HEK293T (cell line): ENCODE results near the gene CBFA2T3.

Experiments
- CTCF ChIA-PET: fragments of 350-600 bp; formaldehyde crosslinking; extraction: SDS; loops from one replicate; lab custom pipeline; 2021; ENCODE audit warnings: antibody characterized with exemption, inconsistent platforms; lab: Yijun Ruan, JAX
- POLR2A ChIA-PET: fragments of 350-600 bp; formaldehyde crosslinking; extraction: SDS; loops from one replicate; lab custom pipeline; 2020; ENCODE audit warnings: antibody characterized with exemption, inconsistent platforms; lab: Yijun Ruan, JAX
- DNase-seq: peaks from one replicate; pipeline ENCODE4 v3.0.0; 2012; ENCODE audit warnings: mixed read lengths; ENCODE audit errors: extremely low spot score
- ARNT ChIP-seq: fragments of 450-650 bp; IDR thresholded peaks from 2 replicates; pipeline ENCODE4 v1.6.1; 2017; ENCODE audit warnings: mild to moderate bottlenecking
- BHLHE40 ChIP-seq: fragments of 450-650 bp; IDR thresholded peaks from 2 replicates; pipeline ENCODE4 v1.6.1; 2016; ENCODE audit warnings: mild to moderate bottlenecking, moderate library complexity, borderline replicate concordance
- CTBP1 ChIP-seq: fragments of 450-650 bp; IDR thresholded peaks from 2 replicates; pipeline ENCODE4 v1.6.1; 2016; ENCODE audit warnings: borderline replicate concordance
- ELF4 ChIP-seq: fragments of 450-650 bp; IDR thresholded peaks from 2 replicates; pipeline ENCODE4 v1.6.1; 2017; ENCODE audit warnings: antibody characterized with exemption
- FOXA1 ChIP-seq: fragments of 450-650 bp; IDR thresholded peaks from 2 replicates; pipeline ENCODE4 v1.6.1; 2016; ENCODE audit warnings: mild to moderate bottlenecking
- FOXK2 ChIP-seq: fragments of 450-650 bp; IDR thresholded peaks from 2 replicates; pipeline ENCODE4 v1.6.1; 2016; ENCODE audit warnings: mild to moderate bottlenecking
- FOXM1 ChIP-seq: fragments of 450-650 bp; IDR thresholded peaks from 2 replicates; pipeline ENCODE4 v1.6.1; 2017; ENCODE audit warnings: mild to moderate bottlenecking, borderline replicate concordance
- HDGF ChIP-seq: fragments of 450-650 bp; IDR thresholded peaks from 2 replicates; pipeline ENCODE4 v1.6.1; 2017; ENCODE audit warnings: antibody characterized with exemption, borderline replicate concordance
- L3MBTL2 ChIP-seq: fragments of 450-650 bp; conservative IDR thresholded peaks from 2 replicates; pipeline ENCODE4 v1.6.1; 2016; ENCODE audit warnings: mild to moderate bottlenecking
- LEF1 ChIP-seq: fragments of 450-650 bp; IDR thresholded peaks from 2 replicates; pipeline ENCODE4 v1.6.1; 2017; ENCODE audit warnings: mild to moderate bottlenecking, borderline replicate concordance
- NFRKB ChIP-seq: fragments of 450-650 bp; IDR thresholded peaks from 2 replicates; pipeline ENCODE4 v1.6.1; 2016; ENCODE audit warnings: mild to moderate bottlenecking, moderate library complexity
- SP1 ChIP-seq: fragments of 450-650 bp; IDR thresholded peaks from 2 replicates; pipeline ENCODE4 v1.6.1; 2017
- SUZ12 ChIP-seq: fragments of 450-650 bp; IDR thresholded peaks from 2 replicates; pipeline ENCODE4 v1.6.1; 2016; ENCODE audit warnings: mild to moderate bottlenecking
- TARDBP ChIP-seq: fragments of 450-650 bp; IDR thresholded peaks from 2 replicates; pipeline ENCODE4 v1.6.1; 2016
- ZNF384 ChIP-seq: fragments of 450-650 bp; IDR thresholded peaks from 2 replicates; pipeline ENCODE4 v1.6.1; 2016
- TF ChIP-seq, protein P1 (sequence below): fragments of 450-650 bp; IDR thresholded peaks from 2 replicates; pipeline ENCODE4 v1.6.1; 2016

Gene CBFA2T3

DNA sequence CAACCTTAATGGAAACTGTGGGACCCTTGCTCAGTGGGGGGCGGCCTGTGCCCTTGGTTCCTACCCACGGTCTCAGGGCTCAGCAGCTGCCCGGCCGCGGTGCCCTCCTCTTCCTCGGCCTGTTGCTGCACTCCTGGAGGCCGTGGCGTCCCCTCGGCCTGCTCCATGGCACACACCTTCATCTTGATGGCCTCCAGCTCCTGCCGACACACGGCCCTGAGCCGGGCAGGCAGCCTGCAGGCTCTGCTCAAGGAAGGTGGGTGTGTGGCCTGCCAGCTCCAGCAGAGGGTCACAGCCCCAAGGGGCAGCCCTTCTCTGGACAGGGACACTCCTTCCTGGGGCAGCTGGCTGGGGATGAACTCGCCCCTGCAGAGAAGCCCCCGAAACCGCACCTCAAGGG, 111.3 kb downstream of the CBFA2T3 start:
- CTCF ChIA-PET = interaction anchor here (0.9 kb wide), 1 partner anchor 8 kb away, joined by 3 read pairs; no protein-coding TSS in a partner anchor
- no peak for DNase-seq
- POLR2A ChIA-PET = no interaction called here
- TF ChIP-seq FOXK2 (no peak), TARDBP (no peak), NFRKB (no peak), ZNF384 (no peak), SUZ12 (no peak), ARNT (no peak), SP1 (no peak), BHLHE40 (no peak), ELF4 (no peak), HDGF (no peak), CTBP1 (no peak), FOXA1 (no peak), FOXM1 (no peak), LEF1 (no peak), L3MBTL2 (no peak)
- TF ChIP-seq, protein P1, sequence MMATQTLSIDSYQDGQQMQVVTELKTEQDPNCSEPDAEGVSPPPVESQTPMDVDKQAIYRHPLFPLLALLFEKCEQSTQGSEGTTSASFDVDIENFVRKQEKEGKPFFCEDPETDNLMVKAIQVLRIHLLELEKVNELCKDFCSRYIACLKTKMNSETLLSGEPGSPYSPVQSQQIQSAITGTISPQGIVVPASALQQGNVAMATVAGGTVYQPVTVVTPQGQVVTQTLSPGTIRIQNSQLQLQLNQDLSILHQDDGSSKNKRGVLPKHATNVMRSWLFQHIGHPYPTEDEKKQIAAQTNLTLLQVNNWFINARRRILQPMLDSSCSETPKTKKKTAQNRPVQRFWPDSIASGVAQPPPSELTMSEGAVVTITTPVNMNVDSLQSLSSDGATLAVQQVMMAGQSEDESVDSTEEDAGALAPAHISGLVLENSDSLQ = no peak

DNA sequence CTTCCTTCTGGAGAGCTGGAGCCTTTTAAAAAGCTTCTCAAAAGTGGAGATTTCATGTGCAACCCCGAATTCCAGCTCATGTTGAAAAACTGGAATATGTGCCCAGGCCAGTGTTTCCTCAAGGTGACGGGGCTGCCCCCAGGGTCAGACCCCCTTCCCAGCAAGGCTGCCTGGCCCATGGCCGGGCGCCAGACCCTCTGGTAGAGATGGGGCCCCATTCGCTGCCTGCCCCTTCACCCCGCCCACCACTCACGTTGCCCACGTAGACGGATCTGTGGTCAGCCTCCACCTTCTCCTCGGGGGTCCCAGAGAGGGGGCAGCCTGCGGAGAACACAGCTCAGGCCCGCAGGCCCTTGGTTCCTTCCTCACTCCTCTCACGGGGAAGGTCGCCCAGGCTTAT, 111.7 kb downstream of the CBFA2T3 start:
- ChIA-PET CTCF (no interaction called here), POLR2A (no interaction called here)
- DNase-seq = no peak
- TF ChIP-seq CTBP1 (no peak), SUZ12 (no peak), ELF4 (no peak), FOXA1 (no peak), SP1 (no peak), LEF1 (no peak), TARDBP (no peak), FOXK2 (no peak), HDGF (no peak)

DNA sequence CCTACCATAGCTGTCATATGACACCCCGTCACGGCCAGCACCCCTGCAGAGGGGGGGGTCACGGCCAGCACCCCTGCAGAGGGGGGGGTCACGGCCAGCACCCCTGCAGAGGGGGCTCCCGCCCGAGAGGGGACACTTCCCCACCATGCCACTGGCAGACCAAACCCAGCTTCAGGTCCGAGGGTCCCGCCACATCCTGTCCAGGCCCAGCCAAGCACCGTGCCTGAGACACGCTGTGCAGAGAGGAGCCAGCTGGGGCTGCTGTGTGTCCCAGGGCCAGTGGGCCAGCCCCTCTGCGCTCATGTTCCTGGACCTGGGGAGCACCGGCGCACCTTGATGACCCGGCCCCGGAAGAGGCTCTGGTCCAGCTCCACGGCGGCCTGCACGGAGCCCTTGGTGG, 112.5 kb downstream of the CBFA2T3 start:
- no peak for DNase-seq
- ChIA-PET CTCF (no interaction called here), POLR2A (no interaction called here)
- TF ChIP-seq TARDBP (no peak), FOXA1 (no peak), ZNF384 (no peak), LEF1 (no peak)
- TF ChIP-seq, protein P1 = no peak

DNA sequence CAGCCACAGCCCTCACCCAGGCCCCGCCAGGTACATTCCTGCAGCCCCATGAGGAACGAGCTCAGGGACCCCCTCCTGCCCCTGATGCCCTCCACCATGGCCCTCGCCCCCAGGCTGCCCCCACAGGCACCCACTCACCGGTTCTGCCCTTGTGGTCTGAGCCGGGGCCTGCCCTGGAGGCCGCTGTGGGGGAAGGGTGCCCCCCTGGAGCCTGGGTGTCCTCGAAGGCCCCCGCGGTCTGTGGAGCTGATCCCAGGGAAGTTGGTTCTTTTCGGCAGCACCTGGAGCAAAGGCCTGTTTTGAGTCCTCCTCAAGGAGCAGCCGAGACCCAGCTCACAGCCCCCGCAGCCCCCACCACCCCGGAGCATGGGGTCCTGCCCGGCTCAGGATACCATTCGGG, 112.9 kb downstream of the CBFA2T3 start:
- TF ChIP-seq ELF4 (no peak), FOXK2 (no peak), CTBP1 (no peak), NFRKB (no peak), SUZ12 (no peak), ARNT (no peak), ZNF384 (no peak), TARDBP (no peak), SP1 (no peak), FOXA1 (no peak), L3MBTL2 (no peak), FOXM1 (no peak)
- TF ChIP-seq, protein P1 = no peak
- ChIA-PET POLR2A (no interaction called here), CTCF (no interaction called here)
- DNase-seq = no peak

DNA sequence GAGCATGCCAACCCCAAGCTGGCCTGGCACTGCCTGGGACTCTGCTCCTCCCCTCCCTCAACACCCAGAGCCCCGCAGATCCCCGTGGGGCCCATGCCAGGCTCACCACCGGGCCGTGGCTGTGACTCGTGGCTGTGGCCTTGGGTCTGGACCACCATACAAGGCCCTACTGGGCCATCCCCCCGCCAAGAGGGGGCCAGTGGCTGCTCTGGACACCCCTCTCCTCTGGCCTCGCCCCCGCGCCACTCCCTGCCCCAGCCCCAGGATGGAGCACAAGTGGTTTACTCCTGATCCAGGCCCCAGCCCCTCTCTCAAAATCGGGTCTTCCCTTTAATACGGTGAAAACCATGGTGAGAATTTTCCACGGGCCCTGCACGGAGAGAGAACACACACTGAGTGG, 113.6 kb downstream of the CBFA2T3 start:
- ChIA-PET POLR2A (no interaction called here), CTCF (no interaction called here)
- TF ChIP-seq L3MBTL2 (no peak), FOXA1 (no peak), NFRKB (no peak), CTBP1 (no peak)
- no peak for DNase-seq

DNA sequence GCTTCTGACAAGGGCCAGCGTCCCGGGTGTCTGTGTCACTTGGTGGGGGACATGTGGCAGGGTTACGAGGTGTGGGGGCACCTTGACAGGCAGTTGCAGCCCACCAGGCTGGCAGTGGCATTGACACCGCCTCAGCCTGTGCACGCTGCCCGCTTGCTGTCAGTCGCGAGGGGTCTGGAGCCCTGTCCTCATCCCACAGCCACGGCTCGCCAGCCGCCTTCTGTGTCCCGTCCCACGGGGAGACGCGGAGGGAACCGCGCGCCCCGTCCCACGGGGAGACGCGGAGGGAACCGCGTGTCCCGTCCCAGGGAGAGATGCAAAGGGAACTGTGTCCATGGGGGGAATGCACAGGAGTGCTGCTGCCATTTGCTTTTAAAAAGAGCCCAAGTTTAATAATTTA, 114.0 kb downstream of the CBFA2T3 start:
- no peak for DNase-seq
- TF ChIP-seq FOXA1 = no peak
- TF ChIP-seq NFRKB = no peak
- no peak for TF ChIP-seq CTBP1
- no peak for TF ChIP-seq SP1
- TF ChIP-seq FOXM1 = no peak
- no peak for TF ChIP-seq FOXK2
- no peak for TF ChIP-seq LEF1
- ChIA-PET CTCF (no interaction called here), POLR2A (no interaction called here)

DNA sequence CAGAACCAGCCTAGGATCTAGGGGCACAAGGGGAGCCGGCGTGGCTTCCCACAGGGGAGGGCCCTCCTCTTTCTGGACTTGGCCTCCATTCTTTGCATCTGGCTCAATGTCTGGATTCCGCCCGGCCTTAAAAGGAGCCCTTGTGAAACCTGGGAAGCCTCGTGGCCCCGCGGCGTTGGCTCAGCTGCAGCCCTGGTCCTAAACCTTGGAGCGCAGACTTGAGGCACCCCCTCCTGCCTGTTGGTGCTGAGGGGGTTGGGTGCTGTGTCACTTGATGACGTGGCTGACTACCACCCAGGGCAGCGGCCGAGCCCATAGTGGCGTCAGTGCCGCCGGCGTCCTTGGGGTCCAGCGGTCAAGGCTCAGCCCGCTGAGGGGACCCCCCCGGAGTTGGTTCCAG, 115.6 kb downstream of the CBFA2T3 start:
- ChIA-PET CTCF (no interaction called here), POLR2A (no interaction called here)
- DNase-seq = no peak
- TF ChIP-seq LEF1 = no peak
